ENCODE results near the gene MFSD6. TPM values are rescaled to one million over a fixed set of nuclear protein-coding genes. Genes with fewer than 3 reads are reported as not detected.

Gene MFSD6
- total RNA-seq, 1 donor from 2014 or later, result 0.37 TPM

DNA sequence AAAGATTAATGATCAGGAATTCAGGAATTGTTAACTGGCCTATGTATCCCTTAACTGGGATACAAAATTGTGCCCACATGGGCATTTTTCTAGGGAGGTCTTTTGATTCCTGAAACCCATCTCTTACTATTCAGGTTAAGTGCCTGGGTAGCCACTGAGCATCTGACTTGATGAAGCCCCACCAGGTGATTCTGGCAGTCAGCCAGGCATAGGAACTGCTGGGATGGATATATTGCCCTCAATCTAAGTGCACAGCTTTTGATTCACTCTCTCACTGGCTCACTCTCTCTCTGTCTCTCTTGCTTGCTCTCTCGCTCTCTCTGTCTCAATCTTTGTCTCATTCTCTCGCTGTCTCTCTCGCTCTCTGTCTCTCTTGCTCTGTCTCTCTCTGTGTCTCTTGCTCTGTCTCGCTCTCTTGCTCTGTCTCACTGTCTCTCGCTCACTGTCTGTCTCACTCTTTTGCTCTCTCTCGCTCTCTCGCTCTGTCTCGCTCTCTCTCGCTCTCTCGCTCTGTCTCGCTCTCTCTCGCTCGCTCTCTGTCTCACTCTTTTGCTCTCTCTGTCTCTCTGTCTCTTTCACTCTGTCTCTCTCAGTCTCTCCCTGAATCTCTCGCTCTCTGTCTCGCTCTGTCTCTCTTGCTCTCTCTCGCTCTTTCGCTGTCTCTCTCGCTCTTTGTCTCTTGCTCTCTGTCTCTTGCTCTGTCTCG is 42.5 kb upstream of the MFSD6 start:
- H3K9ac ChIP-seq, result no peak overlapping the region
- Mint-ChIP-seq H3K27me3 (ENCODE audit: insufficient read depth, low read depth) (no peaks in the 10 kb centered on the region), H3K4me1 (no peaks in the 10 kb centered on the region), H3K27ac (no peak overlapping the region), H3K9me3 (no peaks in the 10 kb centered on the region), H3K4me3 (no peak overlapping the region), H3K36me3 (no peaks in the 10 kb centered on the region)
- no peaks in the 10 kb centered on the region for H3K4me1 ChIP-seq
- H3K9me3 ChIP-seq (ENCODE audit: low read depth), result no peaks in the 10 kb centered on the region
- no peaks in the 10 kb centered on the region for H3F3A ChIP-seq (ENCODE audit: low read depth)
- TF ChIP-seq EZH2 (IDR thresholded peaks at IDR 0.05) (no peak), EZH2phosphoT487 (IDR thresholded peaks at IDR 0.05) (no peak)
- TF ChIP-seq, protein P1, sequence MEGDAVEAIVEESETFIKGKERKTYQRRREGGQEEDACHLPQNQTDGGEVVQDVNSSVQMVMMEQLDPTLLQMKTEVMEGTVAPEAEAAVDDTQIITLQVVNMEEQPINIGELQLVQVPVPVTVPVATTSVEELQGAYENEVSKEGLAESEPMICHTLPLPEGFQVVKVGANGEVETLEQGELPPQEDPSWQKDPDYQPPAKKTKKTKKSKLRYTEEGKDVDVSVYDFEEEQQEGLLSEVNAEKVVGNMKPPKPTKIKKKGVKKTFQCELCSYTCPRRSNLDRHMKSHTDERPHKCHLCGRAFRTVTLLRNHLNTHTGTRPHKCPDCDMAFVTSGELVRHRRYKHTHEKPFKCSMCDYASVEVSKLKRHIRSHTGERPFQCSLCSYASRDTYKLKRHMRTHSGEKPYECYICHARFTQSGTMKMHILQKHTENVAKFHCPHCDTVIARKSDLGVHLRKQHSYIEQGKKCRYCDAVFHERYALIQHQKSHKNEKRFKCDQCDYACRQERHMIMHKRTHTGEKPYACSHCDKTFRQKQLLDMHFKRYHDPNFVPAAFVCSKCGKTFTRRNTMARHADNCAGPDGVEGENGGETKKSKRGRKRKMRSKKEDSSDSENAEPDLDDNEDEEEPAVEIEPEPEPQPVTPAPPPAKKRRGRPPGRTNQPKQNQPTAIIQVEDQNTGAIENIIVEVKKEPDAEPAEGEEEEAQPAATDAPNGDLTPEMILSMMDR (IDR thresholded peaks at IDR 0.05), result no peak
- H4K20me1 ChIP-seq (ENCODE audit: low read depth), result no peaks in the 10 kb centered on the region
- H3K27ac ChIP-seq, result no peak overlapping the region
- no peak overlapping the region for H2AFZ ChIP-seq (replicated peaks)
- H3K4me2 ChIP-seq, result no peak overlapping the region
- no peak overlapping the region for H3K4me3 ChIP-seq
- no peaks in the 10 kb centered on the region for H3K27me3 ChIP-seq
- DNase-seq (ENCODE audit: low spot score), result no peak
- no peaks in the 10 kb centered on the region for H3K79me2 ChIP-seq (ENCODE audit: low read depth)
- no peaks in the 10 kb centered on the region for H3K36me3 ChIP-seq

DNA sequence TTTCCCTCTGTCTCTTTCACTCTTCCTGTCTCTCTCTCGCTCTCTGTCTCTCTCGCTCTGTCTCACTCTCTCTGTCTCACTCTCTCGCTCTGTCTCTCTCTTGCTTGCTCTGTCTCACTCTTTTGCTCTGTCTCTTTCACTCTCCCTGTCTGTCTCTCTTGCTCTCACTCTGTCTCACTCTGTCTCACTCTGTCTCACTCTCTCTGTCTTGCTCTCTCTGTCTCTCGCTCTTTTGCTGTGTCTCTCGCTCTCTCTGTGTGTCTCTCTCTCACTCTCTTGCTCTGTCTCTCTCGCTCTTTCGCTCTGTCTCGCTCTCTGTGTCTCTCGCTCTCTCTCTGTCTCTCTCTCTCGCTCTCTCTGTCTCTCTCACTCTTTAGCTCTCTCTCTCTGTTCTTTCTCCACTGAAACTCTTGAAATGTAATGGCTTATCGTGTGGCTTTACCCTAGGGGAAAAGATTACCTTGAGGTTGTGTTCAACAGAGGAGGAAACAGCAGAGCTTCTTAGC is 41.9 kb upstream of the MFSD6 start:
- no peaks in the 10 kb centered on the region for H3K27me3 ChIP-seq
- TF ChIP-seq, protein P1 (IDR thresholded peaks at IDR 0.05), result no peak
- TF ChIP-seq EZH2 (IDR thresholded peaks at IDR 0.05) (no peak), EZH2phosphoT487 (IDR thresholded peaks at IDR 0.05) (no peak)
- H4K20me1 ChIP-seq (ENCODE audit: low read depth), result no peaks in the 10 kb centered on the region
- peak overlapping the region; percentile 12 for H2AFZ ChIP-seq (replicated peaks)
- no peak overlapping the region for H3K27ac ChIP-seq
- Mint-ChIP-seq H3K27ac (no peak overlapping the region), H3K27me3 (ENCODE audit: insufficient read depth, low read depth) (no peaks in the 10 kb centered on the region), H3K4me3 (no peak overlapping the region), H3K36me3 (no peaks in the 10 kb centered on the region), H3K4me1 (no peaks in the 10 kb centered on the region), H3K9me3 (no peaks in the 10 kb centered on the region)
- no peaks in the 10 kb centered on the region for H3K36me3 ChIP-seq
- no peaks in the 10 kb centered on the region for H3K79me2 ChIP-seq (ENCODE audit: low read depth)
- H3K4me3 ChIP-seq, result no peak overlapping the region
- no peak overlapping the region for H3K4me2 ChIP-seq
- DNase-seq (ENCODE audit: low spot score), result no peak
- H3F3A ChIP-seq (ENCODE audit: low read depth), result no peaks in the 10 kb centered on the region
- no peaks in the 10 kb centered on the region for H3K4me1 ChIP-seq
- H3K9me3 ChIP-seq (ENCODE audit: low read depth), result no peaks in the 10 kb centered on the region
- no peak overlapping the region for H3K9ac ChIP-seq

DNA sequence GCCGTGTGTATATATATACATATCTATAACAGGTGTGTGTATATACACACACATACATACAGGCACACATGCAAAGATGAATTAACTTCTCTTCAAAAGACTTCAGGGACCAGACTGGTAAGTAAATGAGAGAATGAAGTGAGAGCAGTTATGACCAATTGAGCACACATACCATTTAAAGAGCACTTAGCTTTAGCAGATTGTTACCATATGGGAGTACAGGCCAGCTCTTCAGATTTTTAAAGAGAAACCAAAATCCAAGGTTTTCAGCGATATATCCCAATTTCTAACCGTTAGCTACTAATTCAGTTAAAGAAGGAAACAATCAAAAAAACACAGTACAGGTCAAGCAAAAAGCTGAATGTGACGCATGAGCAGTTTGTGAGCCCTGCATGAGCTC is 41.1 kb upstream of the MFSD6 start:
- H3K9me3 Mint-ChIP-seq, result no peaks in the 10 kb centered on the region
- Histone ChIP-seq H3K9me3 (ENCODE audit: low read depth) (no peaks in the 10 kb centered on the region), H3K4me2 (no peak overlapping the region), H2AFZ (replicated peaks) (no peak overlapping the region), H3K27me3 (no peaks in the 10 kb centered on the region), H3K36me3 (no peaks in the 10 kb centered on the region), H3K27ac (no peak overlapping the region), H3F3A (ENCODE audit: low read depth) (no peaks in the 10 kb centered on the region), H3K9ac (no peak overlapping the region), H3K4me1 (no peaks in the 10 kb centered on the region), H3K4me3 (no peak overlapping the region), H4K20me1 (ENCODE audit: low read depth) (no peaks in the 10 kb centered on the region), H3K79me2 (ENCODE audit: low read depth) (no peaks in the 10 kb centered on the region)
- DNase-seq (ENCODE audit: low spot score), result no peak
- no peak overlapping the region for H3K4me3 Mint-ChIP-seq
- H3K36me3 Mint-ChIP-seq, result no peaks in the 10 kb centered on the region
- no peaks in the 10 kb centered on the region for H3K27me3 Mint-ChIP-seq (ENCODE audit: insufficient read depth, low read depth)
- peaks cover 1% of the 10 kb centered on the region for H3K4me1 Mint-ChIP-seq
- TF ChIP-seq EZH2phosphoT487 (IDR thresholded peaks at IDR 0.05), result no peak
- TF ChIP-seq, protein P1 (IDR thresholded peaks at IDR 0.05), result no peak
- no peak for TF ChIP-seq EZH2 (IDR thresholded peaks at IDR 0.05)
- H3K27ac Mint-ChIP-seq, result no peak overlapping the region
